Measurements from ENCODE around the gene CASS4. TPM values are rescaled to one million over a fixed set of nuclear protein-coding genes. Genes with fewer than 3 reads are reported as not detected.

The CASS4 gene
- total and polyA plus RNA-seq, 9 of the 15 experiments (the other 6 are each of a cell fraction or from before 2014, with no cell fraction given): 8.1 to 53.8 (median 26.7) TPM

DNA sequence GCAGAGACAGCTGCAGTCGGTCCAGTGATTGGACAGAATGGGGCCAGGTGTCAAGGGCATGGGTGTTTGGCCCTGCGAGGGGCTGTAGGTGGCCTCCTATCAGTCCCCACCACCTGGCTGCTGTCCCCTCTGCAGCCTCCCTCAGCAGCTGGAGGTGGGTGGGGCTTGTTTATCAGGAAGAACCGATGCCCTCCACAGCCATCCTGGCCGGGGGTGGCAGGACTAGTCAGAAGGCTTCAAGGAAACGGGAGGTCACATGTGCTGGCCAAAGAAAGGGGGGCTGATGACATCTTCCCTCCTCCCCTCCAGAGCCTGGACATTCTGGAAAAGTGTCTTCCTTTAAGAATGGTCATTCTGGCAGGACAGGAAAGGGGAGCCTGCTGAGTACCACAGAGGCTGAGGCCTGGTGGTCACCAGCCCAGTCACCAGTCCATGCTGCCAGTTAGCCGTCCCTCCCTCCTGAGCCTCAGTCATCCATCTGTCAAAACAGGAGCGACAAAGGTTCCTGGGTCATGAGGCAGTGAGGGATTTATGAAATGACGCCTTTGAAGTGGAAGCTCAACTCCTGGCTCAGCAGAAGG lies 49.1 kb upstream of the CASS4 start (continued):
- TF ChIP-seq, protein P1, sequence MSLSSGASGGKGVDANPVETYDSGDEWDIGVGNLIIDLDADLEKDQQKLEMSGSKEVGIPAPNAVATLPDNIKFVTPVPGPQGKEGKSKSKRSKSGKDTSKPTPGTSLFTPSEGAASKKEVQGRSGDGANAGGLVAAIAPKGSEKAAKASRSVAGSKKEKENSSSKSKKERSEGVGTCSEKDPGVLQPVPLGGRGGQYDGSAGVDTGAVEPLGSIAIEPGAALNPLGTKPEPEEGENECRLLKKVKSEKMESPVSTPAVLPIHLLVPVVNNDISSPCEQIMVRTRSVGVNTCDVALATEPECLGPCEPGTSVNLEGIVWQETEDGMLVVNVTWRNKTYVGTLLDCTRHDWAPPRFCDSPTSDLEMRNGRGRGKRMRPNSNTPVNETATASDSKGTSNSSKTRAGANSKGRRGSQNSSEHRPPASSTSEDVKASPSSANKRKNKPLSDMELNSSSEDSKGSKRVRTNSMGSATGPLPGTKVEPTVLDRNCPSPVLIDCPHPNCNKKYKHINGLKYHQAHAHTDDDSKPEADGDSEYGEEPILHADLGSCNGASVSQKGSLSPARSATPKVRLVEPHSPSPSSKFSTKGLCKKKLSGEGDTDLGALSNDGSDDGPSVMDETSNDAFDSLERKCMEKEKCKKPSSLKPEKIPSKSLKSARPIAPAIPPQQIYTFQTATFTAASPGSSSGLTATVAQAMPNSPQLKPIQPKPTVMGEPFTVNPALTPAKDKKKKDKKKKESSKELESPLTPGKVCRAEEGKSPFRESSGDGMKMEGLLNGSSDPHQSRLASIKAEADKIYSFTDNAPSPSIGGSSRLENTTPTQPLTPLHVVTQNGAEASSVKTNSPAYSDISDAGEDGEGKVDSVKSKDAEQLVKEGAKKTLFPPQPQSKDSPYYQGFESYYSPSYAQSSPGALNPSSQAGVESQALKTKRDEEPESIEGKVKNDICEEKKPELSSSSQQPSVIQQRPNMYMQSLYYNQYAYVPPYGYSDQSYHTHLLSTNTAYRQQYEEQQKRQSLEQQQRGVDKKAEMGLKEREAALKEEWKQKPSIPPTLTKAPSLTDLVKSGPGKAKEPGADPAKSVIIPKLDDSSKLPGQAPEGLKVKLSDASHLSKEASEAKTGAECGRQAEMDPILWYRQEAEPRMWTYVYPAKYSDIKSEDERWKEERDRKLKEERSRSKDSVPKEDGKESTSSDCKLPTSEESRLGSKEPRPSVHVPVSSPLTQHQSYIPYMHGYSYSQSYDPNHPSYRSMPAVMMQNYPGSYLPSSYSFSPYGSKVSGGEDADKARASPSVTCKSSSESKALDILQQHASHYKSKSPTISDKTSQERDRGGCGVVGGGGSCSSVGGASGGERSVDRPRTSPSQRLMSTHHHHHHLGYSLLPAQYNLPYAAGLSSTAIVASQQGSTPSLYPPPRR (CRISPR knock-in tag; IDR thresholded peaks at IDR 0.05; ENCODE audit: borderline replicate concordance): no peak
- TF ChIP-seq, protein P2, sequence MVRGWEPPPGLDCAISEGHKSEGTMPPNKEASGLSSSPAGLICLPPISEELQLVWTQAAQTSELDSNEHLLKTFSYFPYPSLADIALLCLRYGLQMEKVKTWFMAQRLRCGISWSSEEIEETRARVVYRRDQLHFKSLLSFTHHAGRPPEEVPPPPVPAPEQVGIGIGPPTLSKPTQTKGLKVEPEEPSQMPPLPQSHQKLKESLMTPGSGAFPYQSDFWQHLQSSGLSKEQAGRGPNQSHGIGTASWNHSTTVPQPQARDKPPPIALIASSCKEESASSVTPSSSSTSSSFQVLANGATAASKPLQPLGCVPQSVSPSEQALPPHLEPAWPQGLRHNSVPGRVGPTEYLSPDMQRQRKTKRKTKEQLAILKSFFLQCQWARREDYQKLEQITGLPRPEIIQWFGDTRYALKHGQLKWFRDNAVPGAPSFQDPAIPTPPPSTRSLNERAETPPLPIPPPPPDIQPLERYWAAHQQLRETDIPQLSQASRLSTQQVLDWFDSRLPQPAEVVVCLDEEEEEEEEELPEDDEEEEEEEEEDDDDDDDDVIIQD (CRISPR knock-in tag; IDR thresholded peaks at IDR 0.05): no peak
- peak; percentile 58; the same call in 1 of the 2 replicates for TF ChIP-seq ZNF584 (CRISPR knock-in tag; IDR thresholded peaks at IDR 0.05; ENCODE audit: low read depth)
- no peak for TF ChIP-seq ASH1L (IDR thresholded peaks at IDR 0.05; ENCODE audit: borderline replicate concordance, low read depth, partially characterized antibody)
- TF ChIP-seq NBN (IDR thresholded peaks at IDR 0.05; ENCODE audit: low read depth): peak; percentile 59; the same call in 1 of the 2 replicates
- 0 out of 2 replicates have a peak, but pooled peaks have one; percentile 28 for TF ChIP-seq ZNF41 (CRISPR knock-in tag; conservative IDR thresholded peaks at IDR 0.05)
- TF ChIP-seq CTBP1 (IDR thresholded peaks at IDR 0.05; ENCODE audit: borderline replicate concordance): peak; percentile 95
- TF ChIP-seq MAZ (CRISPR knock-in tag; conservative IDR thresholded peaks at IDR 0.05 in 1 of 2, IDR thresholded peaks at IDR 0.05 in 1 of 2): peak; percentile 80 to 87
- peak; percentile 73 for TF ChIP-seq ZBTB17 (CRISPR knock-in tag; IDR thresholded peaks at IDR 0.05)
- TF ChIP-seq, protein P3, sequence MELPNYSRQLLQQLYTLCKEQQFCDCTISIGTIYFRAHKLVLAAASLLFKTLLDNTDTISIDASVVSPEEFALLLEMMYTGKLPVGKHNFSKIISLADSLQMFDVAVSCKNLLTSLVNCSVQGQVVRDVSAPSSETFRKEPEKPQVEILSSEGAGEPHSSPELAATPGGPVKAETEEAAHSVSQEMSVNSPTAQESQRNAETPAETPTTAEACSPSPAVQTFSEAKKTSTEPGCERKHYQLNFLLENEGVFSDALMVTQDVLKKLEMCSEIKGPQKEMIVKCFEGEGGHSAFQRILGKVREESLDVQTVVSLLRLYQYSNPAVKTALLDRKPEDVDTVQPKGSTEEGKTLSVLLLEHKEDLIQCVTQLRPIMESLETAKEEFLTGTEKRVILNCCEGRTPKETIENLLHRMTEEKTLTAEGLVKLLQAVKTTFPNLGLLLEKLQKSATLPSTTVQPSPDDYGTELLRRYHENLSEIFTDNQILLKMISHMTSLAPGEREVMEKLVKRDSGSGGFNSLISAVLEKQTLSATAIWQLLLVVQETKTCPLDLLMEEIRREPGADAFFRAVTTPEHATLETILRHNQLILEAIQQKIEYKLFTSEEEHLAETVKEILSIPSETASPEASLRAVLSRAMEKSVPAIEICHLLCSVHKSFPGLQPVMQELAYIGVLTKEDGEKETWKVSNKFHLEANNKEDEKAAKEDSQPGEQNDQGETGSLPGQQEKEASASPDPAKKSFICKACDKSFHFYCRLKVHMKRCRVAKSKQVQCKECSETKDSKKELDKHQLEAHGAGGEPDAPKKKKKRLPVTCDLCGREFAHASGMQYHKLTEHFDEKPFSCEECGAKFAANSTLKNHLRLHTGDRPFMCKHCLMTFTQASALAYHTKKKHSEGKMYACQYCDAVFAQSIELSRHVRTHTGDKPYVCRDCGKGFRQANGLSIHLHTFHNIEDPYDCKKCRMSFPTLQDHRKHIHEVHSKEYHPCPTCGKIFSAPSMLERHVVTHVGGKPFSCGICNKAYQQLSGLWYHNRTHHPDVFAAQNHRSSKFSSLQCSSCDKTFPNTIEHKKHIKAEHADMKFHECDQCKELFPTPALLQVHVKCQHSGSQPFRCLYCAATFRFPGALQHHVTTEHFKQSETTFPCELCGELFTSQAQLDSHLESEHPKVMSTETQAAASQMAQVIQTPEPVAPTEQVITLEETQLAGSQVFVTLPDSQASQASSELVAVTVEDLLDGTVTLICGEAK (IDR thresholded peaks at IDR 0.05): no peak
- TF ChIP-seq, protein P3 (CRISPR knock-in tag; IDR thresholded peaks at IDR 0.05): no peak
- TF ChIP-seq DACH1 (IDR thresholded peaks at IDR 0.05; ENCODE audit: partially characterized antibody): peak; percentile 96
